Measurements from ENCODE around the gene GRK3.

DNA sequence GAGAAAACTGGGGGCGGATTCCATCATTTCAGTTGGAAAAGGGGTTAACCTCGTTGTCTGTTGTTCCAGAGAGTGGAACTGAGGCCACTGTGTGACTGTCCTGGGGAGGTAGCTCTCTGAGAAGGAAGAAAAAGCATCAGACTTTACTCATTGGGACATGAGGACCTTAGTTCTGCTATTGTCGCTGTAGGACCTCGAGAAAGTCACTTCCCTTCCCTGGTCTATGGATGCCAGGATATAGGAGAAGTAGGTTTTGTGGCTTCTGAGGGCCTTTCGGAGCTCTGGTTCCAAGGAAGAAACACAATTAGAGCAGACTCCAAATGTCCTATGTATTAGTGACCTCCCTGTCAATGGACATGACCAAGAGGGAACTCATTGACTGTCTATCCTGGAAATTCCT lies 183.7 kb downstream of the GRK3 start:
- no peak for TF ChIP-seq POLR2A (IDR thresholded peaks at IDR 0.05)
- TF ChIP-seq, protein P1, sequence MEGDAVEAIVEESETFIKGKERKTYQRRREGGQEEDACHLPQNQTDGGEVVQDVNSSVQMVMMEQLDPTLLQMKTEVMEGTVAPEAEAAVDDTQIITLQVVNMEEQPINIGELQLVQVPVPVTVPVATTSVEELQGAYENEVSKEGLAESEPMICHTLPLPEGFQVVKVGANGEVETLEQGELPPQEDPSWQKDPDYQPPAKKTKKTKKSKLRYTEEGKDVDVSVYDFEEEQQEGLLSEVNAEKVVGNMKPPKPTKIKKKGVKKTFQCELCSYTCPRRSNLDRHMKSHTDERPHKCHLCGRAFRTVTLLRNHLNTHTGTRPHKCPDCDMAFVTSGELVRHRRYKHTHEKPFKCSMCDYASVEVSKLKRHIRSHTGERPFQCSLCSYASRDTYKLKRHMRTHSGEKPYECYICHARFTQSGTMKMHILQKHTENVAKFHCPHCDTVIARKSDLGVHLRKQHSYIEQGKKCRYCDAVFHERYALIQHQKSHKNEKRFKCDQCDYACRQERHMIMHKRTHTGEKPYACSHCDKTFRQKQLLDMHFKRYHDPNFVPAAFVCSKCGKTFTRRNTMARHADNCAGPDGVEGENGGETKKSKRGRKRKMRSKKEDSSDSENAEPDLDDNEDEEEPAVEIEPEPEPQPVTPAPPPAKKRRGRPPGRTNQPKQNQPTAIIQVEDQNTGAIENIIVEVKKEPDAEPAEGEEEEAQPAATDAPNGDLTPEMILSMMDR (IDR thresholded peaks at IDR 0.05), result no peak

Measured in thyroid gland (tissue), 4 donors.